Measurements from ENCODE around the gene KLHL25.
A peak's percentile ranks its signal among the peaks of the same experiment; 100 is the strongest.

Gene KLHL25

GRCh38 chr15:85794598-85795336, at the start of gene KLHL25:
Gene KLHL25 (minus strand): TSS chr15:85794925. CDS start chr15:85769810, 25,115 bp downstream.
- peak; percentile 82 for DNase-seq (ENCODE audit: low read depth)
- H3K4me3 ChIP-seq (ENCODE audit: low read depth, low read length): peak within 1 kb of the TSS; percentile 70
- TF ChIP-seq CTCF (IDR thresholded peaks at IDR 0.05; ENCODE audit: low read depth, low read length, missing control alignments): no peak
- in situ Hi-C loops (cut with HindIII; ENCODE audit: low sequenced_read_pairs): no loop called here

GRCh38 chr15:85840802-85841152, 46.1 kb upstream of the KLHL25 start:
- in situ Hi-C loops (cut with HindIII; ENCODE audit: low sequenced_read_pairs): no loop called here
- H3K4me3 ChIP-seq (ENCODE audit: low read depth, low read length): peak overlapping the region; percentile 32
- DNase-seq (ENCODE audit: low read depth): no peak
- TF ChIP-seq CTCF (IDR thresholded peaks at IDR 0.05; ENCODE audit: low read depth, low read length, missing control alignments): no peak

- peak; percentile 89 for TF ChIP-seq CTCF (IDR thresholded peaks at IDR 0.05; ENCODE audit: low read depth, low read length, missing control alignments)
- in situ Hi-C loops (cut with HindIII; ENCODE audit: low sequenced_read_pairs): no loop called here
- peak overlapping the region; percentile 32 for H3K4me3 ChIP-seq (ENCODE audit: low read depth, low read length)
Observed at GRCh38 chr15:85840079-85840801, 45.5 kb upstream of the KLHL25 start.

GRCh38 chr15:85839643-85840042, 44.9 kb upstream of the KLHL25 start:
- no peak for DNase-seq (ENCODE audit: low read depth)
- no peak overlapping the region for H3K4me3 ChIP-seq (ENCODE audit: low read depth, low read length)
- in situ Hi-C loops (cut with HindIII; ENCODE audit: low sequenced_read_pairs): no loop called here
- TF ChIP-seq CTCF (IDR thresholded peaks at IDR 0.05; ENCODE audit: low read depth, low read length, missing control alignments): no peak

More at GRCh38 chr15:85840079-85840801, 45.5 kb upstream of the KLHL25 start:
- peak; percentile 3 for DNase-seq (ENCODE audit: low read depth)

- no peak for DNase-seq (ENCODE audit: low read depth)
- in situ Hi-C loops (cut with HindIII; ENCODE audit: low sequenced_read_pairs): no loop called here
- H3K4me3 ChIP-seq (ENCODE audit: low read depth, low read length): no peak overlapping the region
- TF ChIP-seq CTCF (IDR thresholded peaks at IDR 0.05; ENCODE audit: low read depth, low read length, missing control alignments): no peak
Observed at GRCh38 chr15:85838655-85839054, 43.9 kb upstream of the KLHL25 start.

GRCh38 chr15:85837881-85838280, 43.2 kb upstream of the KLHL25 start:
- in situ Hi-C loops (cut with HindIII; ENCODE audit: low sequenced_read_pairs): no loop called here
- DNase-seq (ENCODE audit: low read depth): no peak
- H3K4me3 ChIP-seq (ENCODE audit: low read depth, low read length): no peak overlapping the region
- no peak for TF ChIP-seq CTCF (IDR thresholded peaks at IDR 0.05; ENCODE audit: low read depth, low read length, missing control alignments)
